ENCODE measurements around the gene VPS13A. TPM values are rescaled to one million over a fixed set of nuclear protein-coding genes. Genes with fewer than 3 reads are reported as not detected.

Gene VPS13A
- 8.4 and 9.9 TPM in 2 replicates for total RNA-seq (2014; rRNA removed; shearing (Covaris generic))
- polyA plus RNA-seq (2015; cell fraction: cytosol; rRNA removed): 4.8 and 6.1 TPM in 2 replicates
- polyA plus RNA-seq (2015; cell fraction: nucleus; rRNA removed): 62.8 and 64.0 TPM in 2 replicates

- DNase-seq (ENCODE audit: low read depth): peak; percentile 96
These were observed at the start of gene VPS13A for GRCh38 chr9:77177143-77177893. VPS13A (plus strand) TSS chr9:77177534; CDS start chr9:77177705, 171 bp downstream.

GRCh38 chr9:77128125-77128789, 49.1 kb upstream of the VPS13A start:
- DNase-seq (ENCODE audit: low read depth): no peak

GRCh38 chr9:77131399-77131798, 45.9 kb upstream of the VPS13A start:
- DNase-seq (ENCODE audit: low read depth): no peak

- DNase-seq (ENCODE audit: low read depth): no peak
These were observed 44.3 kb upstream of the VPS13A start for GRCh38 chr9:77133011-77133410.

- DNase-seq (ENCODE audit: low read depth): no peak
These were observed 35.0 kb upstream of the VPS13A start for GRCh38 chr9:77142366-77142765.

GRCh38 chr9:77149879-77150278, 27.5 kb upstream of the VPS13A start:
- no peak for DNase-seq (ENCODE audit: low read depth)

GRCh38 chr9:77152289-77152688, 25.0 kb upstream of the VPS13A start:
- DNase-seq (ENCODE audit: low read depth): no peak

GRCh38 chr9:77156646-77157371, 20.5 kb upstream of the VPS13A start:
- DNase-seq (ENCODE audit: low read depth): no peak

GRCh38 chr9:77158772-77159513, 18.4 kb upstream of the VPS13A start:
- DNase-seq (ENCODE audit: low read depth): peak; percentile 36

GRCh38 chr9:77161191-77161590, 16.1 kb upstream of the VPS13A start:
- no peak for DNase-seq (ENCODE audit: low read depth)

GRCh38 chr9:77161966-77162365, 15.4 kb upstream of the VPS13A start:
- DNase-seq (ENCODE audit: low read depth): no peak

- no peak for DNase-seq (ENCODE audit: low read depth)
These were observed 15.0 kb upstream of the VPS13A start for GRCh38 chr9:77162366-77162765.

GRCh38 chr9:77163884-77164283, 13.4 kb upstream of the VPS13A start:
- no peak for DNase-seq (ENCODE audit: low read depth)

GRCh38 chr9:77166193-77166592, 11.1 kb upstream of the VPS13A start:
- no peak for DNase-seq (ENCODE audit: low read depth)

- no peak for DNase-seq (ENCODE audit: low read depth)
These were observed 6.2 kb upstream of the VPS13A start for GRCh38 chr9:77170991-77171699.

- no peak for DNase-seq (ENCODE audit: low read depth)
These were observed 2.2 kb upstream of the VPS13A start for GRCh38 chr9:77175151-77175550.

GRCh38 chr9:77176106-77176505, 1.2 kb upstream of the VPS13A start:
- DNase-seq (ENCODE audit: low read depth): no peak

- DNase-seq (ENCODE audit: low read depth): no peak
These were observed 620 bp upstream of the VPS13A start for GRCh38 chr9:77176686-77177142.

GRCh38 chr9:77177894-77178794, 810 bp downstream of the VPS13A start:
- peak; percentile 34 for DNase-seq (ENCODE audit: low read depth)

Measured in HT1080 (cell line).